H1 (cell line): ENCODE measurements around the gene ITGA11. TPM values are rescaled to one million over a fixed set of nuclear protein-coding genes. Genes with fewer than 3 reads are reported as not detected.

Experiments
- CTCF ChIA-PET: fragments of 300-600 bp; sonication (Branson Sonifier 250); formaldehyde crosslinking; loops from one replicate; lab custom pipeline; 2021; ENCODE audit not compliant: partially characterized antibody; lab: Charles Lee
- POLR2A ChIA-PET: fragments of 300-600 bp; sonication (Branson Sonifier 250); formaldehyde crosslinking; loops from one replicate; lab custom pipeline; 2021; ENCODE audit warnings: inconsistent platforms; ENCODE audit not compliant: partially characterized antibody; lab: Charles Lee
- DNase-seq, 2 experiments: peaks; one replicate each; pipeline versions ENCODE4 v3.0.0 to v3.0.0-alpha.2; 2010 to 2022; ENCODE audit warnings: low spot score in 2 of 2, low read depth in 1 of 2, mixed read lengths in 1 of 2
- FAIRE-seq: peaks from 2 replicates; lab custom pipeline; 2011; peaks lifted over from hg19 to GRCh38; lab: Jason Lieb, UNC
- H2AFZ ChIP-seq: 2 replicates; pipeline ENCODE4 v1.8.1; 2012; ENCODE audit warnings: low read length, inconsistent platforms
- H2AK5ac ChIP-seq: 2 replicates; pipeline ENCODE4 v1.6.1; 2013; ENCODE audit warnings: low read depth, low read length
- H2BK120ac ChIP-seq: replicated peaks from 2 replicates; pipeline ENCODE3; 2013; ENCODE audit warnings: low read depth, low read length, inconsistent platforms
- H2BK12ac ChIP-seq: 2 replicates; pipeline ENCODE4 v1.6.1; 2013; ENCODE audit warnings: low read depth, low read length
- H2BK15ac ChIP-seq: 2 replicates; pipeline ENCODE4 v1.6.1; 2013; ENCODE audit warnings: low read length
- H2BK20ac ChIP-seq: 2 replicates; pipeline ENCODE4 v1.6.1; 2013; ENCODE audit warnings: low read length
- H2BK5ac ChIP-seq: 2 replicates; pipeline ENCODE4 v1.6.1; 2013; ENCODE audit warnings: low read depth, low read length
- H3K14ac ChIP-seq: 2 replicates; pipeline ENCODE4 v1.6.1; 2013; ENCODE audit warnings: inconsistent platforms; ENCODE audit not compliant: insufficient read length
- H3K18ac ChIP-seq: 2 replicates; pipeline ENCODE4 v1.6.1; 2013; ENCODE audit warnings: low read length; ENCODE audit errors: extremely low read depth
- H3K23ac ChIP-seq: 2 replicates; pipeline ENCODE4 v1.6.1; 2013; ENCODE audit warnings: inconsistent platforms; ENCODE audit not compliant: insufficient read length
- H3K23me2 ChIP-seq: 2 replicates; pipeline ENCODE4 v1.6.1; 2013; ENCODE audit warnings: low read depth, low read length
- H3K27ac ChIP-seq: 2 replicates; pipeline ENCODE4 v1.6.1; 2011; ENCODE audit warnings: low read depth, low read length, inconsistent platforms
- H3K27me3 ChIP-seq, 4 experiments: replicated peaks in 1 of 4; 1 replicate in 1 of 4; 2 replicates in 3 of 4; pipeline versions ENCODE4 v1.6.1 to v1.8.1; 2011 to 2013; ENCODE audit warnings: low read length in 3 of 4, mild to moderate bottlenecking in 3 of 4, inconsistent platforms in 2 of 4, mixed read lengths in 2 of 4, moderate library complexity in 1 of 4; ENCODE audit not compliant: control insufficient read depth in 3 of 4, insufficient read depth in 3 of 4; ENCODE audit errors: extremely low read depth in 1 of 4
- H3K36me3 ChIP-seq, 4 experiments: 2 replicates each; pipeline versions ENCODE4 v1.6.1 to v1.8.1; 2011 to 2013; ENCODE audit warnings: mild to moderate bottlenecking in 4 of 4, low read length in 3 of 4, moderate library complexity in 2 of 4, control low read depth in 1 of 4, inconsistent platforms in 1 of 4; ENCODE audit not compliant: insufficient read depth in 4 of 4, control insufficient read depth in 2 of 4
- H3K4ac ChIP-seq: replicated peaks from 2 replicates; pipeline ENCODE3; 2013; ENCODE audit warnings: low read length, low read depth, mixed read lengths, inconsistent platforms; ENCODE audit not compliant: insufficient read length
- H3K4me1 ChIP-seq, 4 experiments: replicated peaks in 1 of 4; 1 replicate in 1 of 4; 2 replicates in 3 of 4; pipeline versions ENCODE4 v1.6.1 to v1.8.1; 2011 to 2013; ENCODE audit warnings: low read length in 3 of 4, inconsistent platforms in 2 of 4, mixed read lengths in 1 of 4; ENCODE audit not compliant: insufficient read depth in 4 of 4, control insufficient read depth in 3 of 4
- H3K4me2 ChIP-seq, 2 experiments: 2 replicates each; pipeline versions ENCODE4 v1.6.1 to v1.8.1; 2011 to 2013; ENCODE audit warnings: low read depth in 2 of 2, low read length in 2 of 2, control low read depth in 1 of 2, inconsistent platforms in 1 of 2, mild to moderate bottlenecking in 1 of 2; ENCODE audit not compliant: insufficient read depth in 1 of 2
- H3K4me3 ChIP-seq, 4 experiments: fragments of 200-600, 300-600 bp in 1 of 4; sonication (generic), shearing (Covaris generic), sonication (Bioruptor Twin) in 1 of 4; 2 replicates each; pipeline versions ENCODE4 v1.5.1 to v1.8.1; 2011 to 2016; ENCODE audit warnings: low read length in 4 of 4, low read depth in 3 of 4, control low read depth in 2 of 4, inconsistent platforms in 2 of 4, mild to moderate bottlenecking in 2 of 4, mixed read lengths in 1 of 4, moderate library complexity in 1 of 4; ENCODE audit not compliant: insufficient read depth in 2 of 4; ENCODE audit errors: extremely low read depth in 1 of 4
- H3K56ac ChIP-seq: replicated peaks from 2 replicates; pipeline ENCODE3; 2013; ENCODE audit warnings: low read depth, mild to moderate bottlenecking, mixed read lengths, low read length, inconsistent platforms; ENCODE audit not compliant: insufficient read length
- H3K79me1 ChIP-seq: 2 replicates; pipeline ENCODE4 v1.6.1; 2013; ENCODE audit warnings: low read depth, low read length, control low read depth
- H3K79me2 ChIP-seq, 2 experiments: 2 replicates each; pipeline versions ENCODE4 v1.6.1 to v1.8.1; 2012 to 2013; ENCODE audit warnings: low read length in 2 of 2, mild to moderate bottlenecking in 2 of 2, inconsistent platforms in 1 of 2; ENCODE audit not compliant: insufficient read depth in 2 of 2, control insufficient read depth in 1 of 2
- H3K9ac ChIP-seq, 4 experiments: replicated peaks in 1 of 4; 1 replicate in 1 of 4; 2 replicates in 3 of 4; pipeline versions ENCODE4 v1.6.1 to v1.8.1; 2011 to 2013; ENCODE audit warnings: low read depth in 3 of 4, low read length in 3 of 4, control low read depth in 2 of 4, mild to moderate bottlenecking in 2 of 4, moderate library complexity in 2 of 4, inconsistent platforms in 1 of 4; ENCODE audit errors: extremely low read depth in 1 of 4
- H3K9me3 ChIP-seq, 2 experiments: 2 replicates each; pipeline versions ENCODE4 v1.6.1 to v1.8.1; 2012 to 2013; ENCODE audit warnings: mild to moderate bottlenecking in 2 of 2, moderate library complexity in 2 of 2, control low read depth in 1 of 2, inconsistent platforms in 1 of 2, low read depth in 1 of 2, low read length in 1 of 2, mixed read lengths in 1 of 2; ENCODE audit not compliant: insufficient read depth in 2 of 2
- H4K20me1 ChIP-seq, 2 experiments: replicated peaks in 1 of 2; 2 replicates each; pipeline versions ENCODE3 to v1.8.1; 2011 to 2013; ENCODE audit warnings: inconsistent platforms in 2 of 2, low read length in 2 of 2, mild to moderate bottlenecking in 1 of 2; ENCODE audit not compliant: insufficient read depth in 2 of 2, control insufficient read depth in 1 of 2
- H4K5ac ChIP-seq: 2 replicates; pipeline ENCODE4 v1.6.1; 2013; ENCODE audit warnings: low read length, low read depth, mixed read lengths, inconsistent platforms; ENCODE audit not compliant: insufficient read length
- H4K8ac ChIP-seq: 2 replicates; pipeline ENCODE4 v1.8.0; 2013; ENCODE audit warnings: mild to moderate bottlenecking, moderate library complexity, low read length, inconsistent platforms; ENCODE audit not compliant: insufficient read depth; ENCODE audit errors: extremely low read depth
- H4K91ac ChIP-seq: replicated peaks from 2 replicates; pipeline ENCODE3; 2013; ENCODE audit warnings: low read length, mixed read lengths, inconsistent platforms; ENCODE audit not compliant: insufficient read length
- RXRA ChIP-seq: IDR thresholded peaks from 2 replicates; pipeline ENCODE4 v1.6.1; 2011; ENCODE audit warnings: low read depth, mild to moderate bottlenecking, low read length, moderate library complexity; ENCODE audit not compliant: insufficient read depth
- WGBS, 2 experiments: shearing (Covaris generic) in 1 of 2; methylation state at CpG; one replicate each; pipeline versions ENCODE4 v1.1.6 to v1.1.7; 2013 to 2015; ENCODE audit warnings: low lambda C conversion rate in 2 of 2, mixed read lengths in 2 of 2, inconsistent platforms in 1 of 2, low coverage in 1 of 2, missing lambda C conversion rate in 1 of 2; ENCODE audit not compliant: insufficient replicate concordance in 2 of 2, insufficient coverage in 1 of 2, insufficient read length in 1 of 2; ENCODE audit errors: extremely low coverage in 1 of 2, missing lambda C conversion rate in 1 of 2; 5-methylcytosine and 5-hydroxymethylcytosine counted together
- polyA plus RNA-seq, 7 experiments: library from polyadenylated mRNA; depleted of rRNA in 3 of 7; stranded (reverse) in 5 of 7; unstranded in 2 of 7; fragments of >200 nt in 5 of 7; fragments of 200-250 nt in 2 of 7; gene quantifications; 1 replicate in 5 of 7; 2 replicates in 1 of 7; 4 replicates in 1 of 7; pipeline versions ENCODE4 v1.2.1 to v1.2.3, GENCODE V29; 2011 to 2013; ENCODE audit warnings: missing spikeins in 2 of 7, mixed read lengths in 2 of 7
- total RNA-seq: library from RNA; stranded (reverse); fragmentation: NEBNext Ultra II Directional; extraction: Animal tissue kit (Norgen Biotek cat#: 25700); gene quantifications from 2 replicates; pipeline ENCODE4 v1.2.1, GENCODE V29; 2021

Gene ITGA11
- total and polyA plus RNA-seq, 2 of the 8 experiments (the other 6 are each of a cell fraction or from before 2014, with no cell fraction given) = 0.05 to 0.06 TPM

DNA sequence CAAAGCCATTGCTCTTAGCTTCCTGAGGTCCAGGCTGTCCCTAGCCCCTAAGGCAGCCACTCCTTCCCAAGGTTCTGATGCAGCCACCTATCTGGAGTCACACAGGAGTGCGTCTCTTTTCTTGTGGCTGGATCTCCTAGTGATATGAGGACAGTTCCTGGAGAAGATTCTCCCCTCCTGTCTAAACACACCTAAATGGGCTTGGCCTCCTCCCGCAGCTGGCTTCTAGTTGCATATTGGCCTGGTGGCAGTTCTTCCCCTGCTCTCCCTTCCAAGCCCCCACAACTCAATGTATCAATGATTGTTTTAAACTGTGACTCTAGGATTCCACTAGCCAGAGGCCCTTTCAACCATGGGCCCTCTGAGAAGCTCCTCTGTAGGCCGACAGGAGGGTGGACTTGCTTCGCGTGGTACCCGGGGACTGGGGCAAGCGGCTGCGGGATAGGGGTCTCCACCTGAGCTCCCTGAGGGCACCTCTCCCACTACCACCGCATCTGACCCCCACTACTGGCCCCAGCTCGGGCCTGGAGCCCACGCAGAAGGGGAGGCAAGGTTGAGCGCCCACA, 1.4 kb downstream of the ITGA11 start:
- DNase-seq = no peak
- Histone ChIP-seq H3K4me2 (peak overlapping the region; percentile 96 to 97), H3K4me3 (peak overlapping the region in 3 of 4 experiments; percentile 64 to 67 (median 66); a peak in 2 of 8 replicates), H4K8ac (peak overlapping the region; percentile 59; the same call in 1 of the 2 replicates), H2BK12ac (no peak overlapping the region), H2AFZ (no peak overlapping the region), H4K91ac (no peak overlapping the region), H3K14ac (no peak overlapping the region), H3K4ac (no peak overlapping the region), H3K79me2 (no peaks in the 10 kb centered on the region), H4K5ac (no peak overlapping the region), H2BK20ac (0 out of 2 replicates have a peak overlapping the region, but pooled peaks have one; percentile 21), H3K9ac (no peak overlapping the region), H2AK5ac (no peak overlapping the region), H3K79me1 (no peaks in the 10 kb centered on the region), H3K4me1 (peaks cover 0 to 5% (median 2%) of the 10 kb centered on the region in 4 experiments; a peak in 4 of 7 replicates), H2BK15ac (no peak overlapping the region), H3K27ac (no peak overlapping the region), H3K23me2 (peaks cover 8% of the 10 kb centered on the region; the same call in 1 of the 2 replicates), H3K36me3 (no peaks in the 10 kb centered on the region), H3K27me3 (peaks cover 32 to 52% (median 51%) of the 10 kb centered on the region in 4 experiments), H2BK5ac (no peak overlapping the region), H3K23ac (no peak overlapping the region), H4K20me1 (peaks cover 2 to 3% of the 10 kb centered on the region in 2 experiments), H3K18ac (no peak overlapping the region), H2BK120ac (no peak overlapping the region), H3K56ac (no peak overlapping the region), H3K9me3 (no peaks in the 10 kb centered on the region)
- no peak for FAIRE-seq
- WGBS, 2 experiments = 70% methylated on average over 9 of the region's 12 CpGs; no CpG with 5 or more reads in 1 of the 2 experiments
- ChIA-PET CTCF (interaction anchor here (0.6 to 2.1 kb wide), 6 partner anchors 10 to 480 kb away, joined by 3 to 9 read pairs (median 4); no protein-coding TSS in a partner anchor), POLR2A (interaction anchor here (2.0 kb wide), 1 partner anchor 153 kb away, joined by 5 read pairs; the partner anchor contains the start of gene FEM1B)
- TF ChIP-seq RXRA = no peak
